Spinal cord (tissue), 10 donors: ENCODE results near the gene TCOF1. TPM values are rescaled to one million over a fixed set of nuclear protein-coding genes. Genes with fewer than 3 reads are reported as not detected.
"Not testable (repeated sequence)": the region's sequence is repeated elsewhere in the genome, so short reads cannot be mapped to it uniquely, and the experiment has no call there.

Experiments used
- DNase-seq, 6 donors: peaks; one replicate each; pipeline versions ENCODE4 v3.0.0 to v3.0.0-alpha.2; 2013 to 2015; ENCODE audit warnings: low spot score in 6 of 6, low read depth in 4 of 6
- H3K27ac ChIP-seq: one replicate; pipeline ENCODE4 v1.5.1; 2013; ENCODE audit warnings: low read depth, low read length, control low read depth
- H3K27me3 ChIP-seq: one replicate; pipeline ENCODE4 v1.6.1; 2013; ENCODE audit warnings: low read length; ENCODE audit not compliant: control insufficient read depth, insufficient read depth
- H3K36me3 ChIP-seq: one replicate; pipeline ENCODE4 v1.6.1; 2013; ENCODE audit warnings: low read length; ENCODE audit not compliant: control insufficient read depth, insufficient read depth
- H3K4me1 ChIP-seq: one replicate; pipeline ENCODE4 v1.6.1; 2013; ENCODE audit warnings: low read length; ENCODE audit not compliant: control insufficient read depth, insufficient read depth
- H3K4me3 ChIP-seq: one replicate; pipeline ENCODE4 v1.5.1; 2013; ENCODE audit warnings: low read depth, low read length, control low read depth
- H3K9me3 ChIP-seq: one replicate; pipeline ENCODE4 v1.6.1; 2013; ENCODE audit warnings: low read length; ENCODE audit not compliant: control insufficient read depth, insufficient read depth
- WGBS: methylation state at CpG from one replicate; pipeline ENCODE4 v1.1.5; 2013; ENCODE audit warnings: missing lambda C conversion rate; ENCODE audit not compliant: insufficient coverage; 5-methylcytosine and 5-hydroxymethylcytosine counted together
- polyA plus RNA-seq, 2 donors: library from polyadenylated mRNA; unstranded; fragments of 120-200 nt; gene quantifications; one replicate each; pipeline ENCODE4 v1.2.1, GENCODE V29; 2013; ENCODE audit not compliant: insufficient read length in 2 of 2
- total RNA-seq, 2 donors: library from RNA; depleted of rRNA in 1 of 2; stranded (reverse); fragments of 120-200 nt in 1 of 2; fragments of >200 nt in 1 of 2; gene quantifications; one replicate each; pipeline versions ENCODE4 v1.2.3 to v1.2.4, GENCODE V29; 2013 to 2014
- donor health status: healthy.

The TCOF1 gene
- total and polyA plus RNA-seq, 4 donors: 8.7 to 26.3 (median 22.4) TPM

- peaks cover 13% of the 10 kb centered on the region for H3K4me1 ChIP-seq
- 92% methylated on average over 4 of the region's 8 CpGs for WGBS
Measured at GRCh38 chr5:150408231-150408943, 50.9 kb downstream of the TCOF1 start.

GRCh38 chr5:150409638-150410523, 52.4 kb downstream of the TCOF1 start:
- 15% methylated on average over 12 of the region's 15 CpGs for WGBS
- Histone ChIP-seq H3K36me3 (peaks cover 2% of the 10 kb centered on the region), H3K27me3 (no peaks in the 10 kb centered on the region), H3K4me1 (peaks cover 13% of the 10 kb centered on the region), H3K4me3 (no peak overlapping the region), H3K27ac (peak overlapping the region; percentile 70), H3K9me3 (no peaks in the 10 kb centered on the region)
- peak; percentile 74 to 97 (median 88) for DNase-seq

More at GRCh38 chr5:150408231-150408943, 50.9 kb downstream of the TCOF1 start:
- Histone ChIP-seq H3K27me3 (no peaks in the 10 kb centered on the region), H3K36me3 (peaks cover 10% of the 10 kb centered on the region), H3K9me3 (no peaks in the 10 kb centered on the region), H3K27ac (no peak overlapping the region), H3K4me3 (no peak overlapping the region)
- no peak for DNase-seq

GRCh38 chr5:150410524-150411244, 53.2 kb downstream of the TCOF1 start:
- no peaks in the 10 kb centered on the region for H3K27me3 ChIP-seq
- H3K4me3 ChIP-seq: no peak overlapping the region
- H3K4me1 ChIP-seq: peaks cover 13% of the 10 kb centered on the region
- no peaks in the 10 kb centered on the region for H3K9me3 ChIP-seq
- H3K27ac ChIP-seq: peak overlapping the region; percentile 42
- peak; percentile 60 to 96 (median 76) for DNase-seq
- H3K36me3 ChIP-seq: peaks cover 2% of the 10 kb centered on the region
- WGBS: 17% methylated on average over 2 of the region's 4 CpGs

GRCh38 chr5:150411245-150411979, 53.9 kb downstream of the TCOF1 start:
- no peaks in the 10 kb centered on the region for H3K27me3 ChIP-seq
- no peaks in the 10 kb centered on the region for H3K9me3 ChIP-seq
- WGBS: 100% methylated on average over 2 of the region's 5 CpGs
- H3K4me3 ChIP-seq: no peak overlapping the region
- H3K4me1 ChIP-seq: peaks cover 13% of the 10 kb centered on the region
- DNase-seq: no peak
- no peak overlapping the region for H3K27ac ChIP-seq
- peaks cover 2% of the 10 kb centered on the region for H3K36me3 ChIP-seq

GRCh38 chr5:150412319-150413175, 55.0 kb downstream of the TCOF1 start, which contains the start of gene CD74:
Gene CD74 (minus strand): TSS chr5:150412910. CDS start chr5:150412749, 161 bp downstream.
- no peaks in the 10 kb centered on the region for H3K27me3 ChIP-seq
- peak in 4 of 6 donors; percentile 26 to 75 (median 51) for DNase-seq
- peak within 1 kb of the TSS; percentile 43 for H3K4me3 ChIP-seq
- H3K27ac ChIP-seq: no peak within 1 kb of the TSS
- H3K9me3 ChIP-seq: no peaks in the 10 kb centered on the region
- WGBS: 26% methylated on average over 13 of the region's 20 CpGs
- no peaks in the 10 kb centered on the region for H3K36me3 ChIP-seq
- H3K4me1 ChIP-seq: peaks cover 13% of the 10 kb centered on the region

- H3K36me3 ChIP-seq: no peaks in the 10 kb centered on the region
- 85% methylated on average over 2 of the region's 12 CpGs for WGBS
- no peaks in the 10 kb centered on the region for H3K27me3 ChIP-seq
- peaks cover 13% of the 10 kb centered on the region for H3K4me1 ChIP-seq
- H3K4me3 ChIP-seq: no peak overlapping the region
- H3K9me3 ChIP-seq: no peaks in the 10 kb centered on the region
- DNase-seq: no peak
- no peak overlapping the region for H3K27ac ChIP-seq
Measured at GRCh38 chr5:150413176-150413901, 55.8 kb downstream of the TCOF1 start.

- not testable (repeated sequence) for DNase-seq, H3K27me3 ChIP-seq, H3K9me3 ChIP-seq, H3K36me3 ChIP-seq, H3K27ac ChIP-seq, H3K4me3 ChIP-seq
- WGBS: 89% methylated on average over 5 of the region's 16 CpGs
- peaks cover 13% of the 10 kb centered on the region for H3K4me1 ChIP-seq
Measured at GRCh38 chr5:150413902-150414790, 56.6 kb downstream of the TCOF1 start.
